Adrenal gland (tissue), 12 donors: ENCODE results near the gene RGS6. TPM values are rescaled to one million over a fixed set of nuclear protein-coding genes. Genes with fewer than 3 reads are reported as not detected.

Experiments
- DNase-seq, 7 donors: peaks; one replicate each; pipeline ENCODE4 v3.0.0-alpha.2; 2019 to 2020
- H3K27ac ChIP-seq, 5 donors: fragments of 200-600 bp; sonication (generic) in 4 of 5; 1 replicate in 3 of 5; 2 replicates in 2 of 5; pipeline versions ENCODE4 v1.5.1 to v1.8.0; 2016 to 2020; ENCODE audit warnings: mild to moderate bottlenecking in 1 of 5
- H3K27me3 ChIP-seq: fragments of 200-600 bp; 2 replicates; pipeline ENCODE4 v1.8.0; 2021
- H3K36me3 ChIP-seq, 2 donors: fragments of 200-600 bp; replicated peaks in 1 of 2; 1 replicate in 1 of 2; 2 replicates in 1 of 2; pipeline versions ENCODE4 v1.5.1 to v1.8.0; 2018 to 2022
- H3K4me1 ChIP-seq, 2 donors: fragments of 200-600 bp; replicated peaks in 1 of 2; 1 replicate in 1 of 2; 2 replicates in 1 of 2; pipeline versions ENCODE4 v1.5.1 to v1.8.0; 2018 to 2021
- H3K4me3 ChIP-seq, 4 donors: fragments of 200-600 bp; sonication (generic) in 3 of 4; one replicate each; pipeline ENCODE4 v1.5.1; 2016 to 2018
- H3K9me3 ChIP-seq, 3 donors: fragments of 200-600 bp; sonication (generic) in 1 of 3; replicated peaks in 1 of 3; 1 replicate in 2 of 3; 2 replicates in 1 of 3; pipeline versions ENCODE4 v1.5.1 to v1.8.0; 2016 to 2021
- POLR2A ChIP-seq, 2 donors: fragments of 450-650 bp; IDR thresholded peaks; one replicate each; pipeline ENCODE4 v1.6.1; 2017; ENCODE audit warnings: antibody characterized with exemption in 2 of 2, mild to moderate bottlenecking in 2 of 2, moderate library complexity in 1 of 2
- WGBS, 4 donors: extraction: QIAGEN DNeasy Blood & Tissue Kit in 2 of 4; methylation state at CpG; one replicate each; pipeline versions ENCODE4 v1.1.5 to v1.1.7; 2013 to 2017; 5-methylcytosine and 5-hydroxymethylcytosine counted together
- intact Hi-C, 2 donors: fragments of 100-400 bp; cut with DNase I; formaldehyde crosslinking; loops; one replicate each; pipeline versions ENCODE4 v1.14.1 to v1.15.0; 2022 to 2023
- polyA plus RNA-seq, 3 donors: library from polyadenylated mRNA; stranded (reverse); fragments of 200-250 nt in 2 of 3; fragments of 350-450 nt in 1 of 3; fragmentation: Illumina TruSeq in 1 of 3; extraction: RNeasy Lipid Tissue Mini Kit (QIAGEN cat#74804) in 1 of 3; gene quantifications; one replicate each; pipeline ENCODE4 v1.2.3, GENCODE V29; 2013 to 2014
- total RNA-seq, 9 donors: library from RNA; depleted of rRNA in 4 of 9; stranded (reverse); fragments of >200 nt in 4 of 9; fragments of 120-200 nt in 1 of 9; fragmentation: NEBNext Ultra II Directional in 1 of 9; extraction: Animal tissue kit (Norgen Biotek cat#: 25700) in 1 of 9; gene quantifications; one replicate each; pipeline versions ENCODE4 v1.1.0 to v1.2.4, GENCODE V29; 2013 to 2023
- TF ChIP-seq, protein P1 (sequence below), 6 experiments: fragments of 450-650 bp in 4 of 6; fragments of 200-600 bp in 2 of 6; sonication (generic) in 1 of 6; IDR thresholded peaks; 1 replicate in 5 of 6; 2 replicates in 1 of 6; pipeline versions ENCODE4 v1.5.1 to v1.8.0; 2016 to 2021; ENCODE audit warnings: antibody characterized with exemption in 6 of 6, mild to moderate bottlenecking in 2 of 6, moderate library complexity in 1 of 6
- donor health status: healthy with polysubstance abuse.
- donor health status: Bipolar disorder and iron deficiency.
- donor health status: DM: yes; HTN: yes; CAD: no.
- donor health status: DM: no; HTN: no; CAD: no.
- donor health status: DM: no; HTN: no; CAD: no.
- donor health status: DM: yes; HTN: yes; CAD: no.

The RGS6 gene
- total and polyA plus RNA-seq, 12 donors: 0.06 to 4.3 (median 0.41) TPM; not detected in 1

DNA sequence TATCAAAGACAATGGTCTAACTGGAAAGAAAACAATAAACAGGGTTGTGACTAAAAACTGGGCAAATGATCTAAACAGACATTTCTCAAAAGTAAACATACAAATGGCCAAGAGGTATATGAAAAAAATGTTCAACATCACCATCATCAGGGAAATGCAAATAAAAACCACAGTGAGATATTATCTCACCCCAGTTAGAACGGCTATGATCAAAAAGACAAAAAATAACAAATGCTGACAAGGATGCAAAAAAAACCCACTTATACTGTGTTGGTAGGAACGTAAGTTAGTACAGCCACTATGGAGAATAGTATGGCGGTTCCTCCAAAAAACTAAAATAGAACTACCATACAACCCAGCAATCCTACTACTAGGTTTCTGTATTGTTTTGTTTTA, 470.1 kb downstream of the RGS6 start:
- TF ChIP-seq, protein P1, sequence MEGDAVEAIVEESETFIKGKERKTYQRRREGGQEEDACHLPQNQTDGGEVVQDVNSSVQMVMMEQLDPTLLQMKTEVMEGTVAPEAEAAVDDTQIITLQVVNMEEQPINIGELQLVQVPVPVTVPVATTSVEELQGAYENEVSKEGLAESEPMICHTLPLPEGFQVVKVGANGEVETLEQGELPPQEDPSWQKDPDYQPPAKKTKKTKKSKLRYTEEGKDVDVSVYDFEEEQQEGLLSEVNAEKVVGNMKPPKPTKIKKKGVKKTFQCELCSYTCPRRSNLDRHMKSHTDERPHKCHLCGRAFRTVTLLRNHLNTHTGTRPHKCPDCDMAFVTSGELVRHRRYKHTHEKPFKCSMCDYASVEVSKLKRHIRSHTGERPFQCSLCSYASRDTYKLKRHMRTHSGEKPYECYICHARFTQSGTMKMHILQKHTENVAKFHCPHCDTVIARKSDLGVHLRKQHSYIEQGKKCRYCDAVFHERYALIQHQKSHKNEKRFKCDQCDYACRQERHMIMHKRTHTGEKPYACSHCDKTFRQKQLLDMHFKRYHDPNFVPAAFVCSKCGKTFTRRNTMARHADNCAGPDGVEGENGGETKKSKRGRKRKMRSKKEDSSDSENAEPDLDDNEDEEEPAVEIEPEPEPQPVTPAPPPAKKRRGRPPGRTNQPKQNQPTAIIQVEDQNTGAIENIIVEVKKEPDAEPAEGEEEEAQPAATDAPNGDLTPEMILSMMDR (IDR thresholded peaks at IDR 0.05): no peak
- no peak for TF ChIP-seq POLR2A (IDR thresholded peaks at IDR 0.05)

DNA sequence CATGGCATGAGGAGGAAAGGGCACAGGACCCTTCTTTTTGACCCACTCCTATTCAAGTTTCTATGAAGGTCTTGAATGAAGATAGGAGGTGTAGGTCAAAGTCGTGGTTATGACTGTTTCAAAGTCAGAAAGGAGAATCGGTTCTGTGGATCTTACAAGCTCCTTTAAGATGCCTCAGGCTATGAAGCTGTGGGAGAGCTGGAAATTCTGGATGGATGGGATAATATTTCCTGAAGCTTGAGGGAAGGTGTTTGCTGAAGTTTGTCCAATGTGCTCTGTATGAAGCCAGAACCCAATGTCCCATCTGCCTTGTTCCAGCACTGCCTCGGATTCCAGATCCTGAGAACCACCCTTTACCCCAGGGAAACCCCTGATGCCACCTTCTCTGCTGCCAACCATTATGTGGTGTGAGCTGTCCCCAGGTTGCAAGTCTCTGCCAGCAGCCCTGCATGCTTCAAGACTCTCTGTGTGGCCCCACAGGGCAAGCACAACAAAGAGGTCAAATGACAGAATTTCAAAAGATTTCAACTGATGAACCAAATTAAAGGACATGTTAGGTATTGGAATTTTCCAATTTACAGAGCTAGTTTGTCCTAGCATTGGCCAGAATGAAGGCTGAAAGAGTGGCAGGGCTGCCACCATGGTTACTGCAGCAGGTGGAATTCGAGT, 472.0 kb downstream of the RGS6 start:
- H3K27me3 ChIP-seq: no peaks in the 10 kb centered on the region
- no peak for TF ChIP-seq POLR2A (IDR thresholded peaks at IDR 0.05)
- TF ChIP-seq, protein P1 (IDR thresholded peaks at IDR 0.05): no peak
- H3K4me1 ChIP-seq: no peaks in the 10 kb centered on the region
- H3K9me3 ChIP-seq: peaks cover 0 to 5% (median 0%) of the 10 kb centered on the region in 3 donors
- no peak overlapping the region for H3K27ac ChIP-seq
- intact Hi-C loops: no loop called here
- H3K4me3 ChIP-seq: no peak overlapping the region
- DNase-seq: no peak
- WGBS, 4 donors: 74 to 85% (median 78%) methylated on average over 3 to 4 of the region's 4 CpGs
- H3K36me3 ChIP-seq: no peaks in the 10 kb centered on the region

More for the DNA sequence above, 470.1 kb downstream of the RGS6 start:
- whole genome bisulfite sequencing, 4 donors: 69 to 78% (median 73%) methylated on average over 3 of the region's 3 CpGs
- H3K27ac ChIP-seq: no peak overlapping the region
- H3K9me3 ChIP-seq: no peaks in the 10 kb centered on the region
- no peak overlapping the region for H3K4me3 ChIP-seq
- no peaks in the 10 kb centered on the region for H3K4me1 ChIP-seq
- H3K36me3 ChIP-seq: no peaks in the 10 kb centered on the region
- no peak for DNase-seq
- intact Hi-C loops: no loop called here
- no peaks in the 10 kb centered on the region for H3K27me3 ChIP-seq

DNA sequence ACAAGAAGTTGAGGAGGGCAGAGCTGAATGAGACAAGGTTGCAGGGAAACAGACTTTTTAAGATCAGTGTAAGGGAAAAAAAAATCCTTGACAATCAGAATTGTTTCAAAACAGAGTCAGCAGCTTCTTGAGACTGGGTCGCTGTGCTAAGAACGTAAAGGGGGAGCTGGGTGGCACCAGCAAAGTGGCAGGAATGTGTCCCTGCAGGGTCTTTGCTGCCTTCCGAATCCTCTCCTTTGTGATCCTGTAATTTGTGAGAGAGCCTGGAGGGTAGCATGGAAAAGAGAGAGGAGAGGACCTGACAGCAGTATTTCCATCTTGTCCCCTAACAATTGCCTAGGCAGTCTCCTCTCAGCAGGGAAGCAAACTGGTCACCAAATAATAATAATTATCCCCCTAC, 472.8 kb downstream of the RGS6 start:
- Histone ChIP-seq H3K4me3 (no peak overlapping the region), H3K4me1 (no peaks in the 10 kb centered on the region), H3K27ac (no peak overlapping the region), H3K27me3 (no peaks in the 10 kb centered on the region), H3K9me3 (peaks cover 0 to 5% (median 0%) of the 10 kb centered on the region in 3 donors), H3K36me3 (no peaks in the 10 kb centered on the region)
- no peak for TF ChIP-seq POLR2A (IDR thresholded peaks at IDR 0.05)
- TF ChIP-seq, protein P1 (IDR thresholded peaks at IDR 0.05): no peak
- DNase-seq: no peak
- intact Hi-C loops: no loop called here
- WGBS, 4 donors: 66 to 85% (median 71%) methylated on average over 3 of the region's 3 CpGs

DNA sequence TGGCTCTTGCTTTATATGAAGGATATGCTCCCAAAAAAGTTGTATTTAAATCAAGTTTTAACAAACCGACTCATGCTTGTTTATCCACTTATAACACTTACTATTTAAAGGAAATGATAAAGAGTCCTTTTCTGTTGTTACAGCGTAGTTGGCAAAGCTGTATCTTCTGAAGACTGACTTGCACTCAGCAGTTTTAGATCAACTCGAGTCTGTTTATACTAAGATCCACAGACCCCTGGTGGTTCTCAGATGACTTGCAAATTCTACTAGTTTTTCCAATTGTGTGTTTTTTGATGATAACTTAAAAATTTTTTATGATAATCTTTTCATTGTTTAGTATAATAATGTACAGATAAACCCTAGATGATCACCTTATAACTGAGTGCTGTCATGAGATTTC, 475.8 kb downstream of the RGS6 start:
- Histone ChIP-seq H3K9me3 (peaks cover 0 to 5% (median 0%) of the 10 kb centered on the region in 3 donors), H3K27me3 (no peaks in the 10 kb centered on the region), H3K4me3 (no peak overlapping the region), H3K36me3 (no peaks in the 10 kb centered on the region), H3K27ac (no peak overlapping the region), H3K4me1 (no peaks in the 10 kb centered on the region)
- intact Hi-C loops: no loop called here
- TF ChIP-seq POLR2A (IDR thresholded peaks at IDR 0.05): no peak
- TF ChIP-seq, protein P1 (IDR thresholded peaks at IDR 0.05): no peak
- WGBS, 4 donors: 62 to 70% (median 64%) methylated on average over 3 of the region's 3 CpGs
- no peak for DNase-seq
